Measurements from ENCODE around the gene GPC3. TPM values are rescaled to one million over a fixed set of nuclear protein-coding genes. Genes with fewer than 3 reads are reported as not detected.

The GPC3 gene
- total RNA-seq, 4 donors from 2014 or later: 0.82 to 4.9 (median 1.8) TPM

DNA sequence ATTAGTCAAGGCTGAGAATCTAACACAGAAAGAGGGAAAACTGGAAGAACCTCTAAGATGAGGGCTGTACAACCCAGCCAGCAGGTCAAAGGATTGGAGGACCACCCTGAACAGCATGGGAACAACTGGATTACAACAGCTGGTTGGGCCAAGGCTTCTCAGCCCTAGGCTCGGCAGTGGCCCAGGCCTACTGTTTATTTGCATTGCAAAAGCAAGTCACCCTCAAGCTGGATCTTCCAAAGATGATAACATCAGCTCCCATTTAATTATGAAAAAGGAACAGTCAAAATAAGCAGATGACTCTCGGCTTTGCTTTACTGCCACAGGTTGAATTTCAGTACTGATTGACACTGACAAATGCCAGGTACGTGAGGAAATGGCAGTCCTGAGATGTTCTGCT lies 61.8 kb downstream of the GPC3 start:
- no peak overlapping the region for H3K27ac ChIP-seq
- intact Hi-C loops (cut with DNase I; ENCODE audit: low total_unique reads) (no loop called here), in situ Hi-C loops (cut with MboI; ENCODE audit: low pct_ligation_motif_present in 1 of 4, low pct_unique_long_range_greater_than_20kb in 1 of 4, low sequenced_read_pairs in 3 of 4) (no loop called here)
- no peaks in the 10 kb centered on the region for H3K27me3 ChIP-seq
- no peaks in the 10 kb centered on the region for H3K9me3 ChIP-seq
- 73% methylated on average over 3 of the region's 3 CpGs; no CpG with 5 or more reads in 1 of the 2 donors for WGBS, 2 donors (ENCODE audit: low coverage in 1 of 2)
- H3K36me3 ChIP-seq: no peaks in the 10 kb centered on the region
- no peak for DNase-seq
- no peak overlapping the region for H3K4me3 ChIP-seq
- H3K4me1 ChIP-seq: no peaks in the 10 kb centered on the region
- TF ChIP-seq, protein P1, sequence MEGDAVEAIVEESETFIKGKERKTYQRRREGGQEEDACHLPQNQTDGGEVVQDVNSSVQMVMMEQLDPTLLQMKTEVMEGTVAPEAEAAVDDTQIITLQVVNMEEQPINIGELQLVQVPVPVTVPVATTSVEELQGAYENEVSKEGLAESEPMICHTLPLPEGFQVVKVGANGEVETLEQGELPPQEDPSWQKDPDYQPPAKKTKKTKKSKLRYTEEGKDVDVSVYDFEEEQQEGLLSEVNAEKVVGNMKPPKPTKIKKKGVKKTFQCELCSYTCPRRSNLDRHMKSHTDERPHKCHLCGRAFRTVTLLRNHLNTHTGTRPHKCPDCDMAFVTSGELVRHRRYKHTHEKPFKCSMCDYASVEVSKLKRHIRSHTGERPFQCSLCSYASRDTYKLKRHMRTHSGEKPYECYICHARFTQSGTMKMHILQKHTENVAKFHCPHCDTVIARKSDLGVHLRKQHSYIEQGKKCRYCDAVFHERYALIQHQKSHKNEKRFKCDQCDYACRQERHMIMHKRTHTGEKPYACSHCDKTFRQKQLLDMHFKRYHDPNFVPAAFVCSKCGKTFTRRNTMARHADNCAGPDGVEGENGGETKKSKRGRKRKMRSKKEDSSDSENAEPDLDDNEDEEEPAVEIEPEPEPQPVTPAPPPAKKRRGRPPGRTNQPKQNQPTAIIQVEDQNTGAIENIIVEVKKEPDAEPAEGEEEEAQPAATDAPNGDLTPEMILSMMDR (IDR thresholded peaks at IDR 0.05): no peak
- TF ChIP-seq POLR2A (IDR thresholded peaks at IDR 0.05) (no peak), EP300 (IDR thresholded peaks at IDR 0.05; ENCODE audit: low read depth) (no peak), POLR2AphosphoS5 (IDR thresholded peaks at IDR 0.05) (no peak)

DNA sequence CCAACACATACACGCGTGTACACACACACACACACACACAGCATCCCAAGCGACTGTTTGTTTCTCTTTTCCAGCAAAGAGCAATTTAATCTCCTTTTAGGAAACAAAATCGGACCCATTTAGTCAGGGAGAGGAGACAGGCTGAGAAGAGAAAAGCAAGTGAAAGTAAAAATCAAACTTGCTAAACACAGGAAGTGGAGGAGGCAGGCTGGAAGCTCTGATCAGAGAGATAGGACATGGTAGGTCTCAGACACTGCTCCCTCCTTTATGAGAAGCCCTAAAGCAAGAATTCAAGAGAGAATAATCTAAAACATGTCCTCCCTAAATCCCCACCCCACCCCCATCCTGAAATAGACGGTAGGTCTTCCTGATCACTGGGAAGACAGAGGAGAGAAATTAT lies 62.3 kb downstream of the GPC3 start:
- 59% methylated on average over 5 of the region's 5 CpGs; no CpG with 5 or more reads in 1 of the 2 donors for WGBS, 2 donors (ENCODE audit: low coverage in 1 of 2)
- intact Hi-C loops (cut with DNase I; ENCODE audit: low total_unique reads): no loop called here
- Histone ChIP-seq H3K27ac (no peak overlapping the region), H3K36me3 (no peaks in the 10 kb centered on the region), H3K27me3 (no peaks in the 10 kb centered on the region), H3K4me3 (no peak overlapping the region), H3K4me1 (no peaks in the 10 kb centered on the region), H3K9me3 (no peaks in the 10 kb centered on the region)
- TF ChIP-seq POLR2A (IDR thresholded peaks at IDR 0.05): no peak
- TF ChIP-seq POLR2AphosphoS5 (IDR thresholded peaks at IDR 0.05): no peak
- TF ChIP-seq, protein P1 (IDR thresholded peaks at IDR 0.05): no peak
- no peak for TF ChIP-seq EP300 (IDR thresholded peaks at IDR 0.05; ENCODE audit: low read depth)
- in situ Hi-C loops (cut with MboI; ENCODE audit: low pct_ligation_motif_present in 1 of 4, low pct_unique_long_range_greater_than_20kb in 1 of 4, low sequenced_read_pairs in 3 of 4): no loop called here
- DNase-seq: no peak

DNA sequence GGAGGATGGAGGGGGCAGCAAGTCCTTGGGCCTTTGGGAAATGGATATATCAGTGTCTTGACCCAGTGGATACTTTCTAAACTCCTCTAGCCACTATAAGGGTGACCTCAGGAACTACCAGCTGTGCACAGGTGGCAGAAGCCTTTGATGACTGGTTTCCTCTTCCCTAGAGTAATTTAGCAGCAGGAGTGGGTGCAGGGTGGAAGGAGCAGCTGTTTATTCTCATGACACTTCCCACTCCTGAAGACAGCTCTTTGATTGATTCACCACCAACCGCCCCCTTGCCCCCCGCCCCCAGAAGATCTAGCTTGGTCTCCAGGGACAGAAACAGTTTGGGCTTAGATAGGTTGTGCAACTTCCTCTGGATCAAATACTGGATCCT lies 63.0 kb downstream of the GPC3 start:
- in situ Hi-C loops (cut with MboI; ENCODE audit: low pct_ligation_motif_present in 1 of 4, low pct_unique_long_range_greater_than_20kb in 1 of 4, low sequenced_read_pairs in 3 of 4) (no loop called here), intact Hi-C loops (cut with DNase I; ENCODE audit: low total_unique reads) (no loop called here)
- no peak overlapping the region for H3K4me3 ChIP-seq
- no peak overlapping the region for H3K27ac ChIP-seq
- no peaks in the 10 kb centered on the region for H3K9me3 ChIP-seq
- no peaks in the 10 kb centered on the region for H3K4me1 ChIP-seq
- no peak for DNase-seq
- TF ChIP-seq, protein P1 (IDR thresholded peaks at IDR 0.05): no peak
- no peak for TF ChIP-seq EP300 (IDR thresholded peaks at IDR 0.05; ENCODE audit: low read depth)
- TF ChIP-seq POLR2A (IDR thresholded peaks at IDR 0.05): no peak
- no peak for TF ChIP-seq POLR2AphosphoS5 (IDR thresholded peaks at IDR 0.05)
- 55% methylated on average over 2 of the region's 2 CpGs; no CpG with 5 or more reads in 1 of the 2 donors for WGBS, 2 donors (ENCODE audit: low coverage in 1 of 2)
- no peaks in the 10 kb centered on the region for H3K27me3 ChIP-seq
- H3K36me3 ChIP-seq: no peaks in the 10 kb centered on the region

DNA sequence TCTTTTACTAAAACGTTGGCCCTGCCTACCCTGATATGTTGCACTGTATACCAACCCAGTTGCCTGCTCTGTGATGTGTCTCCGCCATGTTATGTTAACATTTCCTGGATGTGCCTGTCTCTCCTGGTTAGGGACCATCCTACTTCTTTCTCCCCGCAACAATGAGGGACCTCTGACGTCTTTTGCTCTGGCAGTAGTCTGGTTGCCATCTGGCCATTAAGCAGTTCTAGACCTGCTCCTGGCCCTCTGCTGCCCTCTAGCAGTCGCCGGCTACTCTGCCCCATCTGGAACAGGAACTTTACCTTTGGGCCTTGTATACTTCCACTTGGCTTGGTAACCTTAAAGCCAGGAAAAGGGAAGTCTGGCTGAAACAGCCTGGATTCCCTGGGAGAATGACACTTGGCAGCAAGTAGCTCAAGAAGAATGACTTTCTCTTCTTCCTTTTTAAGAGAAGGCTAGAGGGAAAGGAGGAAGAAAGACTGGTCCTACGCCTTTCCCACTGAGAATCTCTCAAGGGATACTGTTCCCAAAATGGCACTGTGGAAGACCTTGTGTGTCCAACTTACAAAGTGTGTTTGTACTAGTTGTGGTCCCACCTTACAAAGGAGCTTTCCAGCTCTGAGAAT lies 63.5 kb downstream of the GPC3 start:
- H3K9me3 ChIP-seq: no peaks in the 10 kb centered on the region
- H3K36me3 ChIP-seq: no peaks in the 10 kb centered on the region
- H3K27me3 ChIP-seq: no peaks in the 10 kb centered on the region
- 54 to 80% methylated on average over 2 to 7 of the region's 7 CpGs for WGBS, 2 donors (ENCODE audit: low coverage in 1 of 2)
- in situ Hi-C loops (cut with MboI; ENCODE audit: low pct_ligation_motif_present in 1 of 4, low pct_unique_long_range_greater_than_20kb in 1 of 4, low sequenced_read_pairs in 3 of 4): no loop called here
- intact Hi-C loops (cut with DNase I; ENCODE audit: low total_unique reads): no loop called here
- TF ChIP-seq, protein P1 (IDR thresholded peaks at IDR 0.05): peak; percentile 29 to 46 (median 37)
- TF ChIP-seq EP300 (IDR thresholded peaks at IDR 0.05; ENCODE audit: low read depth): no peak
- no peaks in the 10 kb centered on the region for H3K4me1 ChIP-seq
- peak; percentile 67 for DNase-seq
- no peak overlapping the region for H3K4me3 ChIP-seq
- H3K27ac ChIP-seq: no peak overlapping the region
